Left colon (tissue), 2 donors: ENCODE results near the gene NPY4R. TPM values are rescaled to one million over a fixed set of nuclear protein-coding genes. Genes with fewer than 3 reads are reported as not detected.
"Not testable (repeated sequence)": the region's sequence is repeated elsewhere in the genome, so short reads cannot be mapped to it uniquely, and the experiment has no call there.

Experiments
- ATAC-seq: fragments of 200-7000 bp; cut with Tn5 transposase; one replicate; pipeline ENCODE4 v1.9.1; 2020; ENCODE audit warnings: mild to moderate bottlenecking, moderate library complexity
- DNase-seq, 2 donors: peaks; one replicate each; pipeline ENCODE4 v3.0.0-alpha.2; 2020
- intact Hi-C, 2 donors: fragments of 100-400 bp; cut with DNase I in 1 of 2; cut with micrococcal nuclease in 1 of 2; formaldehyde crosslinking; loops; one replicate each; pipeline versions ENCODE4 v1.11.2 to v1.14.0; 2022; cut with DNase I, micrococcal nuclease
- total RNA-seq, 2 donors: library from RNA; stranded (reverse); fragmentation: NEBNext Ultra II Directional; extraction: Animal tissue kit (Norgen Biotek cat#: 25700); gene quantifications; one replicate each; pipeline ENCODE4 v1.2.1, GENCODE V29; 2021
- donor health status: DM: no; HTN: no; CAD: no.
- donor health status: DM: yes; HTN: yes; CAD: no.

NPY4R gene
- total RNA-seq, 2 donors from 2014 or later = 3.1 to 9.5 TPM

DNA sequence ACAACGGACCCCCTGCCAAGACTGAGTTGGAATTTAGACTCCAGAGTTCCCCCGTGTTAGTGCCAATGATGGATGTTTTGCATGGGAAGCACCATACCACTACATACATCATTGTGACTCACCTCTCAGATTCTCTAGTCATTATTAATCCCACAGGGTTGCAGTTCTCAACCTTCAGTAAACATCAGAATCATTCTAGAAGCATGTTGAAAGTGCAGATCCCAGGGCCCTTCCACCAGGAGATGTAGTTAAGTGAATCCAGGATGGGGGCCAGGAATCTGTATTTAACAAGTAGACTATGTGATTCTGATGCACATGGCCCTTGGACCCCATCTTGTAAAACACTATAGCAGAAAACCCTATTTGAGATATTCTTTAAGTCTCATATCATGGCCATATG, 2.1 kb downstream of the NPY4R start:
- DNase-seq, ATAC-seq, intact Hi-C loops: not testable (repeated sequence)

DNA sequence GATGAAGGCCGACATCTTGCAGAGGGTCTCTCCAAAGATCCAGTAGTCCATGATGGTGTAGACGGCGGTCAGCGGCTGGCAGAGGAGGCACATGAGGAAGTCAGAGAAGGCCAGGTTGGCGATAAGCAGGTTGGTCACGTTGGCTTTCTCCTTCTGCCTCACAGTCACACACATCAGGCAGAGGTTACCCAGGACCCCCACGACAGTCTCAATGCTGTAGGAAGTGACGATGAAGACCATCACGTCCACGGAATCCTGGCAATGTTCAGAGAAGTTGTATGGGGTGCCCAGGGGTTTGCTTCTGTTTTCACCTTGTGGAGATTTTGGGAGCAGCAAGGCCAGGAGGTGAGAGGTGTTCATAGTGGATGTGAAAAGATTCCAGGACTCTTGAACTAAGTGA, 3.5 kb downstream of the NPY4R start:
- ATAC-seq, DNase-seq, intact Hi-C loops: not testable (repeated sequence)

DNA sequence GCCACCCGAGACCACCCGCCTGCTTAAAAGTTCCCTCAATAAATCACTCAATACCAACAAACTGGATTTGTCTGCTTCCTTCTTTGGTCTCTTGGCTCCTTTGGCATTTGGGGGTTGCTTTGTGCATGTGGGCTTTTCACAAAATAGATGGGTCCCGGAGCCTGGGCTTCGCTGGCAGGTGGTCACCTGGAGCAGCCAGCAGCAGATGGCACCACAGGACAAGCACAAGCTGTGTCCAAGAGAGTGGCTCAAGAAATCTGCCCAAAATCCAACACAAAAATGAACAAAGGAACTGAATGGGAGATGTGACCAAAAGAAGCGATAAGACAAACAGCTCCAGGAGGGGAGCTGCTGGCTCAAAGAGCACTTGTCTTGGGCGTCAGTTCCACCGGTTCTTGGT, 6.2 kb downstream of the NPY4R start:
- DNase-seq, intact Hi-C loops: not testable (repeated sequence)
- peak; percentile 51 for ATAC-seq

DNA sequence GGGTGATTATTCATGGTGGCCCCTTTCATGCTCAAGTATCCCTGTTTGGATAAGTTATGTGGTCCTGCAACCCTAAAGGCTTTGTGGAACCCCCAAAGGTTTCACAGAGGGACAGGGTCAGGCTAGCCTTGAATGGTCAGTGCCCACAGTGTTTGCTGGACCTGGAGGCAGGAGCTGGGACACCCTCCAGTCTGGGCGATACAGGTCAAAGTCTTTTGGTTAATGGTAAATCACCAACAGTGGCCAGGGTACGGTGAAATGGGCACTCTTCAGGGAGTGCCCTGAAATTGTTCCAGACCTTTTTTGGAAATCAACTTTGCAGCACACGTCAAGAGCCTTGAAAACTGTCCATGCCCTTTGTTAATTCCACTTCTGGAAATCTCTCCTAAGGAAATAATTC, 8.7 kb downstream of the NPY4R start:
- intact Hi-C loops, DNase-seq: not testable (repeated sequence)
- peak; percentile 20 for ATAC-seq

DNA sequence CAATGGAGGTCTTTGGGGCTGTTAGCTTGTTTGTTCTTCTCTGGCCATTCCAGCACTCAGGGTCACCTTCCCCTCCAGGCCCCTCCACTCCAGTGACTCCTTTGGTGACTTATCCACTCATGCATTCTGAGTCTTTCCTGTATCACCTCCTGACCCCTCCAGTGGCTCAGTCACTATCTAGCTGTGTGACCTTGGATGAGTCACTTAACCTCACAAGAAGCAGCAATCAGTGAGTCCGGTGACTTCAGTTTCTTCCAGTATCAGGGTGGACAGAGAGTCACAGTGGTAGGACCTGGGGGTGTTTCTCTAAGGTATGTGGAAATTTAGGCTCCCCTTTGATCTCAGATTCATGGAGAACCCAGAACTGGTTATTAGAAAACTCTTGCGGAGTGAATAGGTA, 9.8 kb downstream of the NPY4R start:
- peak; percentile 20 for ATAC-seq
- DNase-seq, intact Hi-C loops: not testable (repeated sequence)

DNA sequence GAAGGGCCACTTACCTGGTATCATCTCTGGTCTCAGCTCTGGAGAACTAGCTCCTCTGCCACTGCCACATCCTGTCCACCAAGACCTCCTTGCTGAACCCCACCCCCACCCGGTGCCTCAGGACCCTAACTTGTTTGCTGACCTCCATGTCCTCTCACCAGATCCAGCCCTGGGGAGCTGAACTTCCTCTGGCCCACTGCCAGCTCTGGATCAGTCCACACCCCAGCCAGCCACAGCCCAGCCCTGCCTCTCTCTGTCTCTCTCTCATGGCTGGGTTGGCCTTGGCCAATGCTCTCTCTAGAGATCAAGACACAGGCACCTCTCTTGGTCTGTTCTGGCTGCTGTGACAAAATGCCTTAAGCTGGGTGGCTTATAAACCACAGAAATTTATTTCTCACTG, 14.4 kb downstream of the NPY4R start:
- ATAC-seq (peak; percentile 81), DNase-seq (peak in 1 of 2 donors; percentile 48)
- intact Hi-C loops = not testable (repeated sequence)

DNA sequence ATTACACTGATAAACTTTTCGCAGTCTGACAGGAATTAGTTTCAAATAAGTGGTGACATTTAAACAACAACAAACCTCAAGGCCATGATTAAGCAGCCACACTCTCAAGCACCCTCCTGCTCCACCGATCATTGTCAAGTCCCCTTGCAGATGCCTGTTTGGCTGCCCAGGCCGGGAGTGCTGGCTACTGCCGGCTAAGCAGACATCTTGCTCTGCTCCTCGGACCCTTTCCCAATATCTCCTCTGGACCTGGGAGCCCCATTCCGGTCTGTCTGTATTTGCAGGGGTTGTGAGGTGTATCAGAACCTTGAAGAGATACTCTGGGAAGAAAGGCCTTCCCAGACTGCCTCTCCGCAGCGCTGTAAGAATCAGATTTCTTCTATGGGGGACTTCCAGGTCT, 14.9 kb downstream of the NPY4R start:
- intact Hi-C loops, DNase-seq, ATAC-seq: not testable (repeated sequence)

DNA sequence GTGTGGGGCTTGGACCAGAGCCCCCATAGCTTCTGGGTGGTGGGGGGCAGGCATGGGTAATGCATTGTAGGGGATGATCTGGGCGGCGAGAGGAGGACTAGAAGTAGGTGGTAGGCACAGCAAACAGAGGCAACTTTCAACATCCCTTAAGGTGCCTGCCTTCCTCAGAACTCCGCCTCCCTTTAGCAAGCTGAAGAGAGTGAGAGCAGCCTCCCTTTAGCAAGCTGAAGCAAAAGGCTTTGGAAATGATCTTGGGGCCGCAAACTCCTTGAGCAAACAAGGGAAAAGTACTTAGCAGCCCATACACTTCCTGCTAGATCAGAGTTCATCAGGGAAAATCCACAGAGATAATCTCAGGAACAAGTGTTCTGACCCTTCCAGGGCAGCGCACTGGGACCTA, 18.3 kb downstream of the NPY4R start:
- peak; percentile 80 for ATAC-seq
- intact Hi-C loops = not testable (repeated sequence)

DNA sequence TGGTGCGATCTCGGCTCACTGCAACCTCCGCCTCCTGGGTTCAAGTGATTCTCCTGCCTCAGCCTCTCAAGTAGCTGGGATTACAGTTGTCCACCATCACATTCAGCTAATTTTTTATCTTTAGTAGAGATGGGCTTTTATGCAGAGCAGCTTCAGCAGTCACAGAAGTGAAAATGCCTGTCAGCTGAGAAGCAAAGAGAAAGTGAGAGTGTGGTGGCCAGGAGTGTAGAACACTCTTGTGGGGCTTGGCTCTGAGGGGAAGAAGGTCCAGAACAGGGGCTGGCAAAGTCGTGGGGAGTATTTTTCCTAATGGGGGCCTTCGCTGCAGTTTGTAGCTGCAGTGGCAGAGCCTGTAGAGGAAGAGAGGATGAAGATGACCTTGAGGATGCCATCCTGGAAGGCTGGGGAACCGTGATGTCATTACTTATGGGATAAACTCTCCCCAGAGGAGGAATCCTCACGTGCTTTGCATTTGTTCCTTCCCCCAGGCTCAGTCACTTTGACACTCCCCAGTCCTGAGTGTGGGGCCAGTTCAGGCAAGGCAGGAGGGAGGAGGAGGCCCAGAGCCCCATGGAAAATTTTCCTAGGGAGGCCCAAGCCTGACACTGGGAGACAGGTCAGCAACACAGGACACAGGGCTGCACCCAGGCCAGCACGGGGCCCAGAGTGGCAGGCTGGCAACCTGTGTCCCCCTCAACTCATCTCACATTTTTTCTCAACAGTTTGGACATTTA, 20.2 kb downstream of the NPY4R start:
- DNase-seq, intact Hi-C loops, ATAC-seq: not testable (repeated sequence)

More for the DNA sequence above, 18.3 kb downstream of the NPY4R start:
- peak in 1 of 2 donors; percentile 20 for DNase-seq

DNA sequence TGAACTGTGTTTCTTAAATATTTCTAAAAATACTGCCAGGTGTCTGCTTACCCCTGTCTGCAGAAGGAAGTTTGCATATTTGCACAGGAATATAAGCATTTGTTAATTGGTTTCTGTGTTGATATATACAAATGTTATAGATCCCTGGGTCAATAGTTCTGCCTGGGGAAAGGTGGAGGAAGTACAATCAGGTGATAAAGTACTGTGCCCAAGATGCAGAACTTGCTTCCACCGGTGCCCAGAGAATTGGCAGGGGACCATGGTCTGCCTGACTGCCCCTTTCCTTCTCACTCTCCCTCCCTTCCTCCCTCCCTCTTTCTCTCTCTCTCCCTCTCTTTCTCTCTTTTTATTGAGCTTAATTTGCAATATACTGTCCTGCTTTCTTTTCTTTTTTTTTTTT, 22.3 kb downstream of the NPY4R start:
- peak; percentile 64 for ATAC-seq
- DNase-seq, intact Hi-C loops: not testable (repeated sequence)

DNA sequence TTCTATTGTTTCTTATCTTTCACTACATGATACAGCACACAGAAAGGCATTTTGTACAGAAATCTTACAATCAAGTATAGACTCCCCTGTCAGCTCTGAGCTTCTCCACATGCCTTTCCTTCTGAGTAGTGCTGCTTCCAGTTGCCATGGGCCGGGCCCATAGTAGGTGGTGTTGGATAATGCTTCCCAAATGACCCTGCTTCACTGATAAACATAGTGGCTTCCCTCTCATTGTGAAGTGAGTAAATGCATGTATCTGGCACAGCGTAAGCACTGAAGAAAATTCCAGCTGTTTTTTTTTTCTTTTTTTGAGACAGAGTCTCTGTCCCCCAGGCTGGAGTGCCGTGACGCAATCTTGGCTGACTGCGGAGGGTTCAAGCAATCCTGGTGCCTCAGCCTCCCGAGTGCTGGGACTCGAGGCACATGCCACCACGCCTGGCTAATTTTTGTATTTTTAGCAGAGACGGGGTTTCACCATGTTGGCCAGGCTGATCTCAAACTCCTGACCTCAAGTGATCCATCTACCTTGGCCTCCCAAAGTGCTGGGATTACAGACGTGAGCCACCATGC, 23.0 kb downstream of the NPY4R start:
- ATAC-seq, DNase-seq, intact Hi-C loops: not testable (repeated sequence)

DNA sequence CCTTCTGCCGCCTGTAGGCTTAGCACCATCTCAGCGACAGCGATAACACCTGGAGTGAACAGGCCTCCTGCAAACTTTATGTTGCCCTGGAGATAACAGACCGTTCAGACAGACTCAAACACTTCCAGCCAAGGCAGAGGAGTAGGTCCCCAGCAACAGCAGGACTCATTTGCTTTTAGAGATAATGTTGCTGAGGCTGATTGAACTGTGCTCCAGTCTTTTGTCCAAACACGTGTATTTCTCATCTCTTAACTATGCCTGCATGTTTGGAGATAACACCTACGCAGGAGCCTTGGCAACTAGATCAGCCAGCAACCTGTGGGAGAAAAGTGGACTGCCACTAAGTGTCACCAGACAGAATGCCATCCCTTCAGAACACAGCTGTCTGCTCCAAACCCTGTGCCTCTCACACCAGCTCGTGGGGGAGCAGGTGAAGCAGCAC, 23.9 kb downstream of the NPY4R start:
- DNase-seq, intact Hi-C loops: not testable (repeated sequence)
- ATAC-seq = peak; percentile 48

DNA sequence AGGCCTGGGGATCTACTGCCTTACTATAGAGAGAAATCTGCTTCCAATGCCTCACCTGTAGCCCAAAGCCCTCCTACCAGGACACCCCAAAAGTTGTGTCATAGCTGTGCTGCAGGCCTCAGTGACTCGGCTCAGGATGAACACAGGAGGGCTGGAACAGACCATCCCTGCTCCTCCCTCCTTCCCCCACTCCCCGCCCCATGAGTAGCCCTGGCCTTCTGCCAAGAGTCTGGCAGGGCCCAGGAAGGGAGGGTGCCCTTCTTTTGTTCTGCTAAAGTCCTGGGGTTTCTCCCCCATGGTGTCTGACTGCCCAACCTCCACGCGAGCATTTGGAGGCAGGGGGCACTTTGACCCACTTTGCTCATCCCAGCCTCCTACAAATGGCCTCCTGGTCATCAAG, 24.8 kb downstream of the NPY4R start:
- peak; percentile 65 to 68 for DNase-seq
- intact Hi-C loops = not testable (repeated sequence)
- ATAC-seq = peak; percentile 80

DNA sequence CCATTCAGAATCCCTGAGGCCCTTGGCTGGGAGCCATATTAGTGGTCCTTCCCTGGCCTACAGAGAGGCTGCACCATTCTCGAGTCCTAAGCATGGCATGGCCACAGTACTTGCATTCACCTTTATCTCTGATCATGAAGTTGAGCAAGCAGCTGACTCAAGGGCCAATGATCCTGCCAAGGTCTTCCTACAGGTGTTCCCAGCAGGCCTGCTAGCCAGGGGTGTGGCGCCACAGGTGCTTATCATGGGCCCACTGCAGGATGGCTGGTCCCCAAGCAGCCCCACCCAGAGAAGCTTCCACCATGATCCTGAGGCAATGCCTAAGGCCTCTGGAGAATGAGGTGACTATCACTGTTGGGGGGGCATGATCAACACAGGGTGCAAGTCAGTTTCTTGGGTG, 42.2 kb downstream of the NPY4R start:
- DNase-seq, intact Hi-C loops: not testable (repeated sequence)
- ATAC-seq = peak; percentile 77

DNA sequence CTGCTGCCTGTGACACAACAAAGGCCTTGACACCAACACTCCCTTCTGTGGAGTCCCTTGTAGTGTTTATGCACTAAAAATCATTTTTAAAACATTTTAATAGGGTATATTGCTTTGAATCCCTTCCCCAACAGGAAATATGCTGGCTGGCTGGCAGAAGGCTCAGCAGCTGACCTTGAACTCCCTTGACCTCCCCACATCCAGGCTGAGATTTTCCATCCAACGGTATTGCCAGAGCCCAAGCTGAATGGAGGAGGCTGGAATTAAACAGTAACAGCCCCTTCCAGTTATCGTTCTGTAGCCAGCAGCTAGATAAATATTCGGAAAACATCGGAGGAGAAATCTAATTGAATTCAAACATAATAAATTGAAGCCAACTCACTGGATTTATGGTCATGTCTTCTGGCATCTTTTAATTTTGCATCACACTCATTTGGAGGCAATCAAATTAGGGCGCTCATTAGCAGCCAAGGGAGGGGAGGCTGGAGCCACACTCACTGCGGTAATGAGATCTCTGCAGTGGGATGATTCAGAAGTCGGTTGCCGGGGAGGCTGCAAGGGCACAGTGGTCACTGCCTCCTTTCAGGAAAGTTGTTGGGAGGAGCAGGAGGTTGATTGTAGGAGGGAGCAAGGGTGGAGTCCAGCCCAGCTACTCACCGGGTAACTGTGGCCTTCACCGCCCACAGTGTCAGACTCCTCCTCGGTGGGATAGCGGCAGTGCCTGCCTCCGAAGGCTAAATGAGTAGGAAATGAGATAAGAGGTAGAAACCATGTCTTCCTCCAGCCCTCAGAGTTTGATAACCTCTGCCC, 46.0 kb downstream of the NPY4R start:
- DNase-seq, intact Hi-C loops: not testable (repeated sequence)
- peak; percentile 40 for ATAC-seq

DNA sequence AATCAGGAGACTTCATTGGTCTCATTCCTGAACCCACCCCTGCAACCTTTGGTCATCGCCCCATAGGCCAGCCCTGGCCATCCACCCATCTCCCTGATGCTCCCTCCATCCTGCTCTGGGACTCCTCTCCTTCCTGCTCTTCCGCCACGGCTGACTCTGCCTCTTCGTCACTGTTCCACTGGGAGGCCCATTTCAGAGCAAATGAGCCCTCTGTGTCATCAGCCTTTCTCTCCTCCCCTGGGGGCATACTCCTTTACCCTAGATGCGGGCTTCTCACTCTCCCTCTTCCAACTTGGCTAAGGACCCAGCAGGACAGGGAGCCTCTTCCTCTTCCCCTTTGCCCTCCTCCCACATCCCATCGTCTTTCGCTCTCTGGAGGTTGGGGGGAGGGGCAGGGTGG, 47.5 kb downstream of the NPY4R start:
- DNase-seq, ATAC-seq, intact Hi-C loops: not testable (repeated sequence)

DNA sequence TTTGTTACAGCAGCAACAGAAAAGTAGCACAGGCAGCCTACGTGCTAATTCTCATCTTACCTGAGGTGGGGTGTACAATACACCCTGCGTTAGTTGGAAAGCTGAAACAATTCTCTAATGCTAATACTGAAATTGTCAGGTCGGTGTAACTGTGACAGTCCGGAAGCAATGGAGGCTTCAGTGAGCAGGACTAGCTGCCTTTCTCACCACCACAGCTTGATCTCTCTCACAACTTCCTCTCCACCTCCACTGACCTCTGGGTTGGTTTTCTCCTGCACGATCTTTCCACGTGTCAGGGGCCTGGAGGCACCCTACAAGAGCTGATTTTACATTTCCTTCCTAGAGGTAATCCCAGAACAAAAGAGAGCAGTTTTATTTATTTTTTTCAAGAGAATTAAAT, 50.5 kb downstream of the NPY4R start:
- ATAC-seq, intact Hi-C loops, DNase-seq: not testable (repeated sequence)

DNA sequence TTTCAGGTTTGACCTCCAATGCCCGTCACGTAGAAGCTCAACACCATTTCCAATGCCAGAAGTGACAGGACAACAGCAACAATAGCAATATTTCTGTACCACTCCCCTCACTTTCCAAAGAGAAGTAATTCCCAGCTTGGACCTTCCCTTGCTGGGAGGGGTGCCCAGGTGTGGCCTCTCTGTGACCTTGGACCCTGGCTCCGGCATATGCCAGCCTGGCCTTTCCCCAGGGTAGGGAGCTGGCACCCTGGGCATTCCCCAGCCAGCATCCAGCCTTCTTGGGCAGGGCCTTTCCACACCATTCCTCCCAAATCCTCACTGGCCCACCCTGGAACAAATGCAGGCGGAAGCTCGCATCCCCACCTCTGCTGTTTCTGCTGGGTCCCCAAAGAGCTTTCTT, 53.1 kb downstream of the NPY4R start:
- intact Hi-C loops, DNase-seq: not testable (repeated sequence)
- ATAC-seq = peak; percentile 88

DNA sequence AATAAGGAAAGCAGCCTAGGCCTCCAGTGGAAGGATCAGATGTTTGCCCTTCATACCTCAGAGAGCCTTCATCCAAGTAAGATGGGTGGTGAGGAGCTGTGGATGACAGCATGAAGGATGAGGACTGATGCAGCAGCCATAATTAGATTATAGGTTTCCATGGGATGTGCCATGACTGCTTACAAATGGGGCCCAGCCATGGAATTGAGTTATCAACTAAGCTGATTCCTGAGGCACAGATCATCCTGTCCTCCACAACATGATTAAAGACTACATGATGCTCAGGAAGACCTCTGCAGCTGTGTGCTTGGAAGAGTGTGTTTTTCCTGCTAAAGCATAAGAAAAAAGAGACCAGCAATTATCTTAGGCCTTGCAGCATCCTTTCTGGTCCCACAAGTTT, 54.6 kb downstream of the NPY4R start:
- ATAC-seq, intact Hi-C loops, DNase-seq: not testable (repeated sequence)
